ENCODE results near the gene DHRS13. TPM values are rescaled to one million over a fixed set of nuclear protein-coding genes. Genes with fewer than 3 reads are reported as not detected.

Gene DHRS13
- total and polyA plus RNA-seq, 3 donors from 2014 or later: 8.7 to 18.6 (median 14.9) TPM

DNA sequence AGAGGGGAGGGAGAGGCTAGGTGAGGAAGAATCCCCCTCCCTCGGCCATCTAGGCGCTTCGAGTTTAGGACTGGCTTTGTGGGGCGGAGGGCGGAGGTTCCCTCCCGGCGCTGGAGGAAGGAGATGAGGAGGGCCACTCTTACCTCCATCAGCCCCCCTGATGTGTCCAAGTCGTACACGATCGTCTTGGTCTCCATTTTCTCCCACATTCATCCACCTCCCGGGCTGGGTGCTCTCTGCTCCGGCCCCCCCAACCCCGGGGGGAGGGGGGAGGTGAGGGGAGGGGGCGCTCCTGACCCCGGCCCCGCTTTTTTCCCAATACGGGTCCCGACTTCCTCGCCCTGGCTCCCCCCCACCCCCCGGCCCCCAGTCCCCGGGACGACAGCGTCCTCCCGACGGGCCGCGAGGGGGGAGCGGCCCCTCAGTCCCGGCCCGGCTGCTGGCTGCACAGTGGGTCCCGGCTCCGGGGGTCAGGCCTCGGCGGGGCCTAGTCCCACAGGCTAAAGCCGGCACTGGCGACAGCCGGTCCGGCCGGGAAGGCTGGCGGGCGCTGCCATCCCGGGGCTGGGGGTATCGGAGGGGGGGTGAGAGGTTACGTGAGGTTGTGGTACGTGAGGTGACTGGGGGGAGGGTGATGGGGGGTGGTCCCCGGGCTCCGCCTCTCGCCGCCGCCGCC lies 48.0 kb upstream of the DHRS13 start:
- Histone ChIP-seq H3K9me3 (no peaks in the 10 kb centered on the region), H3K27ac (peak overlapping the region; percentile 91 to 93), H3K27me3 (no peaks in the 10 kb centered on the region), H3K4me3 (peak overlapping the region; percentile 90 to 94), H3K4me1 (peaks cover 12% of the 10 kb centered on the region), H3K36me3 (ENCODE audit: low read depth, missing control alignments) (no peaks in the 10 kb centered on the region)
- intact Hi-C loops (cut with DNase I; ENCODE audit: low total_unique reads): no loop called here
- no peak for DNase-seq
- whole genome bisulfite sequencing, 2 donors: 0 to 1% methylated on average over 12 to 36 of the region's 51 CpGs
- no peak for TF ChIP-seq POLR2A (IDR thresholded peaks at IDR 0.05)
- TF ChIP-seq, protein P1, sequence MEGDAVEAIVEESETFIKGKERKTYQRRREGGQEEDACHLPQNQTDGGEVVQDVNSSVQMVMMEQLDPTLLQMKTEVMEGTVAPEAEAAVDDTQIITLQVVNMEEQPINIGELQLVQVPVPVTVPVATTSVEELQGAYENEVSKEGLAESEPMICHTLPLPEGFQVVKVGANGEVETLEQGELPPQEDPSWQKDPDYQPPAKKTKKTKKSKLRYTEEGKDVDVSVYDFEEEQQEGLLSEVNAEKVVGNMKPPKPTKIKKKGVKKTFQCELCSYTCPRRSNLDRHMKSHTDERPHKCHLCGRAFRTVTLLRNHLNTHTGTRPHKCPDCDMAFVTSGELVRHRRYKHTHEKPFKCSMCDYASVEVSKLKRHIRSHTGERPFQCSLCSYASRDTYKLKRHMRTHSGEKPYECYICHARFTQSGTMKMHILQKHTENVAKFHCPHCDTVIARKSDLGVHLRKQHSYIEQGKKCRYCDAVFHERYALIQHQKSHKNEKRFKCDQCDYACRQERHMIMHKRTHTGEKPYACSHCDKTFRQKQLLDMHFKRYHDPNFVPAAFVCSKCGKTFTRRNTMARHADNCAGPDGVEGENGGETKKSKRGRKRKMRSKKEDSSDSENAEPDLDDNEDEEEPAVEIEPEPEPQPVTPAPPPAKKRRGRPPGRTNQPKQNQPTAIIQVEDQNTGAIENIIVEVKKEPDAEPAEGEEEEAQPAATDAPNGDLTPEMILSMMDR (IDR thresholded peaks at IDR 0.05): no peak

DNA sequence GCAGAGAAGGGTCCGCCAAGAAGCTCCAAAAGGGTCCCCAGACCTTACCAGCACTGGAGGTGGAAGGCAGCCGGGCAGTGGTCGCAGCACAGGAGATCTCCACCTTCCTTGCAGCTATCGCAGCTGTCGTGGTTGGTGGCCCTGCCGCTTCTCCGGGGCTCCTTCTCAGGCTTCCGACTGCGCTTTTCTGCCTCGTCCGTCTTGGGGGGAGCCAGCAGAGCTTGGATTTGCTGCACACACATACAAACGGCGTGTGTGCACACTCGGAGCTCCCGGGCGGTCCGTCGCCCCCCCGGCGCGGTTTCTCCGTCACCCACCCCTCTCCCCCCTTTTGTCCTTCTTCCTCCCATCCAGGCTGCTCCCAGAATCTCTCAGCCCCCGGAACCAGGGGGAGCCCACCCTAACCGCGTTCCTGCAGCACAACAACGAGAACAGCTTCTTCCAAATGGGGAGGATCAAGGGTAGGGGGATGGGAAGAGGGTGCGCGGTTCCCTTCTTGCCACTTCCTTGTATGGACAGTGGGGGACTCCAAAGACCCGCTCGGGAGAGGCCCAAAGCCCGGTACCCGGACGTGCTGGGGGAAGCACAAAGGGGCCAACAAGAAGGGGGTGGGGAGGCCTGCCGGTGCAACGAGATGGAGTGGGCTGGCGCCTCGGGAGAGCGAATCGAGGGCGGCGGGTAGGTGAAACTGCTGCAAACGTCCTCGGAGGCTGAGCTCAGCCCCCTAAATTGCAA lies 47.3 kb upstream of the DHRS13 start:
- intact Hi-C loops (cut with DNase I; ENCODE audit: low total_unique reads): no loop called here

DNA sequence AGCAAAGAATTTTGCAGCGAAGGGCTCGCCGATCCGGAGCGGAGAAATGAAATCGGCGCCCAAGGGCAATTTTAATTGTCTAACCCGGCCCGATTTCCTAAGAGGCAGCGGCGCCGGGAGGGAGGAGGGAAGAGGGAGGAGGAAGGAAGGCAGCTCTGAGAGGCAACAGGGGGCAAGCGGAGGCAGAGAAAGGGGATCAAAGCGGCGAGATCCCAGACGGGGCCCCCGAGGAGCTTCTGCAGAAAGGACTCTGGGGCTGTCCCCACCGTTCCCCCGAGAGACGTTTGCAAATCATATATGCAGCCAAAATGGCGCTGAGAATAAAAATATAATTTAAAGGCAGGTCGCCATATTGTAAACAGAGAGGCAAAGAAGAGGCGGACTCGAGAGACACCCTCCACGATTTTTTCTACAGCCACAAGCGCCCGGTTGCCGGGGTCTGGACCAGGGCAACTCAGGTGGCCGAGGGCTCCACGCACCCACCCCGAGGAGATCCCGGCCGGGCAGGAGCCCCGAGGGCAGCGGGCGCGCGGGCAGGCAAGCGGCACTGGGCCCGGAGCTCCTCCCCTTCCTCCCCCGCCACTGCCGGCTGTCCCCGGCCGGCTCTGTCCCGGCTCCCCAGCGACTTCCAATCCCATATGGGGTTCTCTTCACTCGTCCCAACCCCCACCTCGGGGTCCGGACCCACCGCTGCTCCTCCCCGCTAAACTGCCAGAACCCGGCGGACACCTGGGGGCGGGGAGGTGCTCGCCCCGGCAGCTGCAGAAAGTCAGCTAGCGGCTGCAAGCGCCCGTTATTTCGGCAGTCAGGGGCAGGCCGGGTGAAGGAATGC lies 46.5 kb upstream of the DHRS13 start:
- H3K27me3 ChIP-seq: no peaks in the 10 kb centered on the region
- H3K9me3 ChIP-seq: no peaks in the 10 kb centered on the region
- intact Hi-C loops (cut with DNase I; ENCODE audit: low total_unique reads): no loop called here
- WGBS, 2 donors: 0% methylated on average over 55 to 61 of the region's 61 CpGs
- no peaks in the 10 kb centered on the region for H3K36me3 ChIP-seq (ENCODE audit: low read depth, missing control alignments)
- peak overlapping the region; percentile 91 to 93 for H3K27ac ChIP-seq
- TF ChIP-seq POLR2A (IDR thresholded peaks at IDR 0.05): no peak
- TF ChIP-seq, protein P1 (IDR thresholded peaks at IDR 0.05): no peak
- H3K4me3 ChIP-seq: peak overlapping the region; percentile 90 to 94
- peaks cover 23% of the 10 kb centered on the region for H3K4me1 ChIP-seq
- DNase-seq: peak; percentile 69

More for the DNA sequence above, 47.3 kb upstream of the DHRS13 start:
- Histone ChIP-seq H3K9me3 (no peaks in the 10 kb centered on the region), H3K4me3 (peak overlapping the region; percentile 90 to 94), H3K27me3 (no peaks in the 10 kb centered on the region), H3K27ac (peak overlapping the region; percentile 91 to 93), H3K36me3 (ENCODE audit: low read depth, missing control alignments) (no peaks in the 10 kb centered on the region), H3K4me1 (peaks cover 19% of the 10 kb centered on the region)
- 0% methylated on average over 11 to 43 of the region's 43 CpGs for WGBS, 2 donors
- DNase-seq: peak; percentile 63
- TF ChIP-seq POLR2A (IDR thresholded peaks at IDR 0.05): no peak
- TF ChIP-seq, protein P1 (IDR thresholded peaks at IDR 0.05): no peak

DNA sequence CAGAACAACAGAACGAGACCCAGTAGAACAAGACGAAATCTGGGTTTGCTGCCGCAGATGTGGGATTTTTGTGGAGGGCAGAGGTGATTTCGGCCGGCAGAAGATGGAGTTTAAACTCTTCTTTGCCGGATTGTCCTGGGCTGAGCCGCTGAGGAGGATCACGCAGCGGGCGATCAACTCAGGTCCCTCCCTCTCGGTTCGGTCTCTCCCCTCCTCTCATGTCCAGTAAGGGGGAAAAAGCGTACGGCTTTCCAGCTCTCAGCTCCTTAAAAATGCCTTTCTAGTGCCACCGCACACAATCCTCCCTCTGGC lies 46.0 kb upstream of the DHRS13 start:
- 1% methylated on average over 15 of the region's 15 CpGs for WGBS, 2 donors
- no peaks in the 10 kb centered on the region for H3K9me3 ChIP-seq
- no peak for TF ChIP-seq POLR2A (IDR thresholded peaks at IDR 0.05)
- TF ChIP-seq, protein P1 (IDR thresholded peaks at IDR 0.05): no peak
- intact Hi-C loops (cut with DNase I; ENCODE audit: low total_unique reads): no loop called here
- peak overlapping the region; percentile 91 to 93 for H3K27ac ChIP-seq
- peak; percentile 36 for DNase-seq
- no peaks in the 10 kb centered on the region for H3K27me3 ChIP-seq
- peak overlapping the region; percentile 90 to 94 for H3K4me3 ChIP-seq
- H3K36me3 ChIP-seq (ENCODE audit: low read depth, missing control alignments): no peaks in the 10 kb centered on the region
- H3K4me1 ChIP-seq: peaks cover 23% of the 10 kb centered on the region

Measured in testis (tissue), 3 donors.